Naive B cell (primary cell): ENCODE data around the gene FAAH. TPM values are rescaled to one million over a fixed set of nuclear protein-coding genes. Genes with fewer than 3 reads are reported as not detected.

Experiments
- polyA plus RNA-seq, 6 donors: library from polyadenylated mRNA; unstranded; fragments of 300-500 nt; fragmentation: Illumina TruSeq; gene quantifications; one replicate each; pipeline ENCODE4 v1.2.3, GENCODE V29; 2021; ENCODE audit warnings: low read depth in 6 of 6

The FAAH gene
- polyA plus RNA-seq, 6 donors from 2014 or later, result 0.34 to 1.4 (median 0.61) TPM; not detected in 3

Other genes starting within 250 kb of the FAAH start
- gene TSPAN1, start 219.2 kb upstream of the FAAH start, polyA plus RNA-seq, result not detected
- gene P3R3URF, start 217.8 kb upstream of the FAAH start, polyA plus RNA-seq, result not detected
- 10 to 100 TPM in 5 of 6 donors, 1 to 10 TPM in 1; 4.2 to 26.6 (median 20.0) TPM for gene POMGNT1, start 195.9 kb upstream of the FAAH start, polyA plus RNA-seq
- gene LURAP1, start 191.0 kb upstream of the FAAH start, polyA plus RNA-seq, result not detected
- gene RAD54L, start 146.6 kb upstream of the FAAH start, polyA plus RNA-seq, result 1 to 10 TPM in 1 of 6 donors, under 1 TPM in 1, not detected in 4; 0.84 to 1.4 TPM
- gene LRRC41, start 90.7 kb upstream of the FAAH start, polyA plus RNA-seq, result 10 to 100 TPM; 35.6 to 52.5 (median 46.0) TPM
- gene UQCRH, start 90.6 kb upstream of the FAAH start, polyA plus RNA-seq, result 100 to 1,000 TPM; 280 to 322 (median 304) TPM
- 10 to 100 TPM; 20.4 to 32.2 (median 23.6) TPM for gene NSUN4, start 53.5 kb upstream of the FAAH start, polyA plus RNA-seq
- not detected for gene DMBX1, start 95.5 kb downstream of the FAAH start, polyA plus RNA-seq
- gene KNCN, start 157.3 kb downstream of the FAAH start, polyA plus RNA-seq, result not detected
- 10 to 100 TPM; 14.2 to 23.8 (median 18.6) TPM for gene MKNK1, start 210.0 kb downstream of the FAAH start, polyA plus RNA-seq
- gene MOB3C, start 222.5 kb downstream of the FAAH start, polyA plus RNA-seq, result 10 to 100 TPM in 5 of 6 donors, 1 to 10 TPM in 1; 8.5 to 18.2 (median 13.4) TPM